Muscle layer of duodenum (tissue), 2 donors: ENCODE data around the gene NOP56.
A peak's percentile ranks its signal among the peaks of the same experiment; 100 is the strongest.

Source experiments
- H3K27ac ChIP-seq: one replicate; pipeline ENCODE4 v1.7.0; 2013; ENCODE audit warnings: mild to moderate bottlenecking, low read length
- H3K27me3 ChIP-seq: one replicate; pipeline ENCODE4 v1.7.0; 2013; ENCODE audit warnings: low read depth, mild to moderate bottlenecking, control low read depth, low read length
- H3K36me3 ChIP-seq, 2 donors: one replicate each; pipeline ENCODE4 v1.7.0; 2013; ENCODE audit warnings: low read length in 2 of 2, control low read depth in 1 of 2, mild to moderate bottlenecking in 1 of 2; ENCODE audit not compliant: insufficient read depth in 2 of 2, control insufficient read depth in 1 of 2
- H3K4me1 ChIP-seq, 2 donors: one replicate each; pipeline ENCODE4 v1.7.0; 2013; ENCODE audit warnings: low read length in 2 of 2, mild to moderate bottlenecking in 2 of 2, control low read depth in 1 of 2, moderate library complexity in 1 of 2; ENCODE audit not compliant: insufficient read depth in 2 of 2, control insufficient read depth in 1 of 2
- H3K4me3 ChIP-seq, 2 donors: one replicate each; pipeline ENCODE4 v1.7.0; 2013; ENCODE audit warnings: low read length in 2 of 2, low read depth in 1 of 2, mild to moderate bottlenecking in 1 of 2
- H3K9me3 ChIP-seq, 2 donors: one replicate each; pipeline ENCODE4 v1.7.0; 2013; ENCODE audit warnings: low read length in 2 of 2, control low read depth in 1 of 2, mild to moderate bottlenecking in 1 of 2; ENCODE audit not compliant: control insufficient read depth in 1 of 2
- donor health status: healthy.

The NOP56 gene

DNA sequence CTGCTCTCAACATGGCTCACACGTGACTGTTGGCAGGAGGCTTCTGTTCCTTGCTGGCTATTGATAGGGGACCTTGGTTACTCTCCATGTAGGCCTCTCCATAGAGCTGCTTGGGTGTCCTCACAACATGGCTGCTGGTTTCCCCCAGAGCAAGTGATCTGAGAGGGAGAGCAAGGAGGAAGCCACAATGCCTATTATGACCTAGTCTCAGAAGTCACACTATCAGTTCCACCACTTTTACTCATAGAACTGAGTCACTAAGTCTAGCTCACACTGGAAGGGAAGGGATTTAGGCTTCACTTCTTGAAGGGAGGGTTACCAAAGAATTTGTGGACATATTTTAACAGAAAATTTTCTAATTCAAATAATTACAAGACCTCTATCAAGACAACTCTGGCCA, 8.7 kb upstream of the NOP56 start:
- H3K27ac ChIP-seq: no peak overlapping the region
- no peaks in the 10 kb centered on the region for H3K9me3 ChIP-seq
- H3K36me3 ChIP-seq: peaks cover 6 to 10% of the 10 kb centered on the region in 2 donors
- H3K4me3 ChIP-seq: no peak overlapping the region
- no peaks in the 10 kb centered on the region for H3K27me3 ChIP-seq
- H3K4me1 ChIP-seq: no peaks in the 10 kb centered on the region

DNA sequence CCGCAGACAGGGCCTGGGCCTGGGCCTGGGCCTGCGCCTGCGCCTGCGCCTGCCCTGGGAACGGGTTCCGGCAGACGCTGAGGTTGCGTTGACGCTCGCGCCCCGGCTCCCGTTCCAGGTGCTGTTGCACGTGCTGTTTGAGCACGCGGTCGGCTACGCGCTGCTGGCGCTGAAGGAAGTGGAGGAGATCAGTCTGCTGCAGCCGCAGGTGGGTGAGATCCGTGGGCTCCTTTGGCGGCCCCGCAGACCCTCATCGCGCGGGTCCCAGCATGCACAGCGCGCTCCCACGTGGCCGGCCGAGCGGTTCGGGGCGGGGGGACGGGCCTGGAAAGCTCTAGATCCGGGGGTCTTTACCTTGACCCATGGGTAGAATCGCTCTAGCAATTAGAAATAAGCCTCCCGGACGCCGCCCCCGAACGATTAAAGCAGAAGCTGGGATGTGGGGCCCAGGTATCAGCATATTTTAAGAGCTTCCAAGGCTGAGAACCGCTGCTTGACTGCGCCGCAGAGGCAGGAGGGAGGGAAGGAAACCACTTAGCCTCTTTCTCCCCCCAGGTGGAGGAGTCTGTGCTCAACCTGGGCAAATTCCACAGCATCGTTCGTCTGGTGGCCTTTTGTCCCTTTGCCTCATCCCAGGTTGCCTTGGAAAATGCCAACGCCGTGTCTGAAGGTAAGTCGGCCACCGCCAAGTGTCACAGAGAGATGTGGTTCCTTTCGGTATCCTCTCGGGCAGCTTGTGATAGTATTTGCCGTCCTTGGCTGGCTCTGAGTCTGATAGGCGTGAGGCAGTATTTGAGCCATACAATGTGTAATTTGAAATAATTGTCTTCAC, 508 bp downstream of the NOP56 start:
- Histone ChIP-seq H3K36me3 (peaks cover 30 to 40% of the 10 kb centered on the region in 2 donors), H3K27ac (peak overlapping the region; percentile 63), H3K9me3 (no peaks in the 10 kb centered on the region), H3K27me3 (no peaks in the 10 kb centered on the region), H3K4me3 (peak overlapping the region; percentile 96 to 99), H3K4me1 (peaks cover 6 to 18% of the 10 kb centered on the region in 2 donors)

GRCh38 chr20:2653556-2654383, 1.3 kb downstream of the NOP56 start:
- Histone ChIP-seq H3K9me3 (no peaks in the 10 kb centered on the region), H3K4me3 (peak overlapping the region; percentile 96 to 99), H3K27me3 (no peaks in the 10 kb centered on the region), H3K4me1 (peaks cover 6 to 18% of the 10 kb centered on the region in 2 donors), H3K27ac (peak overlapping the region; percentile 63), H3K36me3 (peaks cover 37 to 48% of the 10 kb centered on the region in 2 donors)

DNA sequence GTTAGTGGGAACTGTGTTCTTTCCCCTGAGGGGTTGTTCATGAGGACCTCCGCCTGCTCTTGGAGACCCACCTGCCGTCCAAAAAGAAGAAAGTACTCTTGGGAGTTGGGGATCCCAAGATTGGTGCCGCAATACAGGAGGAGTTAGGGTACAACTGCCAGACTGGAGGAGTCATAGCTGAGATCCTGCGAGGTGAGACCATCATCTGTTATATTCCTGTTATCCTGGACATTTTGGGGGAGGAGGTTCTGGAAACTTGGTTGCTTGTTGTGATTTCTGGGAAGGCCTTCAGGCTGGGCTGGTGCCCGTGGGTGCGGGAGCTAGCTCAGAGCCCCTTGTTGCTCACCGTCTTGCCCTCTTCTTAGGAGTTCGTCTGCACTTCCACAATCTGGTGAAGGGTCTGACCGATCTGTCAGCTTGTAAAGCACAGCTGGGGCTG, 2.0 kb downstream of the NOP56 start:
- H3K4me3 ChIP-seq: peak overlapping the region; percentile 31 to 99

DNA sequence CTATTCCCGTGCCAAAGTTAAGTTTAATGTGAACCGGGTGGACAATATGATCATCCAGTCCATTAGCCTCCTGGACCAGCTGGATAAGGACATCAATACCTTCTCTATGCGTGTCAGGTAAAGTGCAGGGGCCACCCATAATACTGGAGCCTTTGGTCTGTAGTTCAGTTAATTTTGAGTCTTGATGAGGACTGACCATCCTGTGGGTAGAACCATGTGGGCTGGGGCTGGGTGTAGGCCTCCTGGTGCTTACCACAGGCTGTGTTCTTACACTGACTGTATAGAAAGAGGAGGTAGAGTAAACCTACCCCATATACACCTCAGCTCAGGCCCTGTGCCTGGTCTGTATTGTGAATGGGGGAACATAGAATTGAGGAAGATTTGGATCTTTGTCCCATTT, 2.4 kb downstream of the NOP56 start:
- Histone ChIP-seq H3K27me3 (no peaks in the 10 kb centered on the region), H3K36me3 (peaks cover 45 to 59% of the 10 kb centered on the region in 2 donors), H3K4me3 (no peak overlapping the region)

More for the DNA sequence above, 2.0 kb downstream of the NOP56 start:
- Histone ChIP-seq H3K27ac (no peak overlapping the region), H3K36me3 (peaks cover 43 to 54% of the 10 kb centered on the region in 2 donors), H3K9me3 (no peaks in the 10 kb centered on the region), H3K27me3 (no peaks in the 10 kb centered on the region), H3K4me1 (peaks cover 6 to 18% of the 10 kb centered on the region in 2 donors)

GRCh38 chr20:2655331-2656116, 3.1 kb downstream of the NOP56 start:
- Histone ChIP-seq H3K36me3 (peaks cover 51 to 66% of the 10 kb centered on the region in 2 donors), H3K27me3 (no peaks in the 10 kb centered on the region)

More for the DNA sequence above, 2.4 kb downstream of the NOP56 start:
- Histone ChIP-seq H3K9me3 (no peaks in the 10 kb centered on the region), H3K27ac (no peak overlapping the region), H3K4me1 (peaks cover 6 to 18% of the 10 kb centered on the region in 2 donors)

DNA sequence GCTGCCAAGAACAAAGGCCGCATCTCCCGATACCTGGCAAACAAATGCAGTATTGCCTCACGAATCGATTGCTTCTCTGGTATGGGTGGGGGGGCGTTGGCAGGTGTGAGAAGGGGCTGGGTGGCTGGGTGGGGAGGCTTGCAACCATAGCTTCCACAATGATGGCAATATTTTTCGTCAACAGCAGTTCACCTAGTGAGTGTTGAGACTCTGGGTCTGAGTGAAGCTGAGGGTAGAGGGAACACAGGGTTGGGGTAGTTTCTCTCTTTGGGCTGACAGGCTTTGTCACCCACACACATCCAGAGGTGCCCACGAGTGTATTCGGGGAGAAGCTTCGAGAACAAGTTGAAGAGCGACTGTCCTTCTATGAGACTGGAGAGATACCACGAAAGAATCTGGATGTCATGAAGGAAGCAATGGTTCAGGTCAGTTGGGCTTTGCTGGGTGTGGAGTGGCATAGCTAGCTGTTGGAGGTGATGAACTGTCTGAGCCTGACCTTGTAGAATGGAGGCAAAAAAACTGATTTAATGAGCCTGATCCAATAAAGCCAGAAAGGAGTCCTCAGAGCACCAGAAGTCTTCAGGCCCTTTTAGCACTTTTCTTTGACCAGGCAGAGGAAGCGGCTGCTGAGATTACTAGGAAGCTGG, 4.2 kb downstream of the NOP56 start:
- Histone ChIP-seq H3K36me3 (peaks cover 57 to 76% of the 10 kb centered on the region in 2 donors), H3K27me3 (no peaks in the 10 kb centered on the region), H3K9me3 (no peaks in the 10 kb centered on the region), H3K4me1 (peaks cover 6 to 13% of the 10 kb centered on the region in 2 donors), H3K4me3 (no peak overlapping the region), H3K27ac (no peak overlapping the region)

More at GRCh38 chr20:2655331-2656116, 3.1 kb downstream of the NOP56 start:
- Histone ChIP-seq H3K4me1 (peaks cover 6 to 18% of the 10 kb centered on the region in 2 donors), H3K9me3 (no peaks in the 10 kb centered on the region), H3K27ac (no peak overlapping the region), H3K4me3 (no peak overlapping the region)

- Histone ChIP-seq H3K9me3 (no peaks in the 10 kb centered on the region), H3K27me3 (no peaks in the 10 kb centered on the region), H3K4me1 (peaks cover 6 to 13% of the 10 kb centered on the region in 2 donors), H3K4me3 (no peak overlapping the region), H3K36me3 (peaks cover 64 to 82% of the 10 kb centered on the region in 2 donors), H3K27ac (no peak overlapping the region)
Observed at GRCh38 chr20:2657241-2657640, 4.8 kb downstream of the NOP56 start.

DNA sequence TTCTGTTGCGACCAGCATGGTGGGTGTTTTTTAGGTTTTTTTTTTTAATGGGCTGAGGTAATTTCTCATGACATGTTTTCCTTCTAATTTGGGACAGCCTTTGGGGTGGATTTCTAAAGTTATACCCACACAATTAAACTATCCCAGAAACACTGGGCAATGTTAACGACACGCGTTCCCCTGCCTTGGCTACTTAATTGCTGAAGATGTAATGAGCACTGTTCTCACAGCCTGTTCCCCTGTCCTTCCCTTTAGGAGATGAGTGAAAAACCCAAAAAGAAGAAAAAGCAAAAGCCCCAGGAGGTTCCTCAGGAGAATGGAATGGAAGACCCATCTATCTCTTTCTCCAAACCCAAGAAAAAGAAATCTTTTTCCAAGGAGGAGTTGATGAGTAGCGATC, 5.2 kb downstream of the NOP56 start:
- no peak overlapping the region for H3K27ac ChIP-seq
- no peaks in the 10 kb centered on the region for H3K27me3 ChIP-seq
- H3K4me1 ChIP-seq: peaks cover 6 to 13% of the 10 kb centered on the region in 2 donors
- peaks cover 64 to 85% of the 10 kb centered on the region in 2 donors for H3K36me3 ChIP-seq
- H3K9me3 ChIP-seq: no peaks in the 10 kb centered on the region
- no peak overlapping the region for H3K4me3 ChIP-seq
